ENCODE data around the gene USP32.
"Not testable (repeated sequence)": the region's sequence is repeated elsewhere in the genome, so short reads cannot be mapped to it uniquely, and the experiment has no call there.

USP32 gene

GRCh38 chr17:60383379-60383778 is 8.6 kb downstream of the USP32 start:
- TF ChIP-seq CTCF (IDR thresholded peaks at IDR 0.05; ENCODE audit: low read depth, low read length): no peak
- H3K4me3 ChIP-seq (replicated peaks in 1 of 2; ENCODE audit: low read depth in 2 of 2, low read length in 2 of 2): no peak overlapping the region
- DNase-seq (ENCODE audit: low read depth in 2 of 2): no peak

- no peak overlapping the region for H3K4me3 ChIP-seq (replicated peaks in 1 of 2; ENCODE audit: low read depth in 2 of 2, low read length in 2 of 2)
- TF ChIP-seq CTCF (IDR thresholded peaks at IDR 0.05; ENCODE audit: low read depth, low read length): no peak
- DNase-seq (ENCODE audit: low read depth in 2 of 2): no peak
Observed at GRCh38 chr17:60381958-60382357, 10.0 kb downstream of the USP32 start.

GRCh38 chr17:60379461-60379860 is 12.5 kb downstream of the USP32 start:
- DNase-seq (ENCODE audit: low read depth in 2 of 2); H3K4me3 ChIP-seq (replicated peaks in 1 of 2; ENCODE audit: low read depth in 2 of 2, low read length in 2 of 2): not testable (repeated sequence)

GRCh38 chr17:60378187-60378586 is 13.7 kb downstream of the USP32 start:
- not testable (repeated sequence) for DNase-seq (ENCODE audit: low read depth in 2 of 2); H3K4me3 ChIP-seq (replicated peaks in 1 of 2; ENCODE audit: low read depth in 2 of 2, low read length in 2 of 2)

GRCh38 chr17:60372790-60373483 is 19.0 kb downstream of the USP32 start:
- TF ChIP-seq CTCF (IDR thresholded peaks at IDR 0.05; ENCODE audit: low read depth, low read length): no peak
- DNase-seq (ENCODE audit: low read depth in 2 of 2): peak; percentile 39 to 86
- no peak overlapping the region for H3K4me3 ChIP-seq (replicated peaks in 1 of 2; ENCODE audit: low read depth in 2 of 2, low read length in 2 of 2)

GRCh38 chr17:60371818-60372510 is 20.0 kb downstream of the USP32 start:
- no peak for DNase-seq (ENCODE audit: low read depth in 2 of 2)
- H3K4me3 ChIP-seq (replicated peaks in 1 of 2; ENCODE audit: low read depth in 2 of 2, low read length in 2 of 2): no peak overlapping the region
- TF ChIP-seq CTCF (IDR thresholded peaks at IDR 0.05; ENCODE audit: low read depth, low read length): no peak

GRCh38 chr17:60371416-60371815 is 20.5 kb downstream of the USP32 start:
- TF ChIP-seq CTCF (IDR thresholded peaks at IDR 0.05; ENCODE audit: low read depth, low read length): no peak
- no peak for DNase-seq (ENCODE audit: low read depth in 2 of 2)
- no peak overlapping the region for H3K4me3 ChIP-seq (replicated peaks in 1 of 2; ENCODE audit: low read depth in 2 of 2, low read length in 2 of 2)

GRCh38 chr17:60369727-60370126 is 22.2 kb downstream of the USP32 start:
- no peak for DNase-seq (ENCODE audit: low read depth in 2 of 2)
- no peak for TF ChIP-seq CTCF (IDR thresholded peaks at IDR 0.05; ENCODE audit: low read depth, low read length)
- no peak overlapping the region for H3K4me3 ChIP-seq (replicated peaks in 1 of 2; ENCODE audit: low read depth in 2 of 2, low read length in 2 of 2)
